ENCODE data around the gene CEL.

DNA sequence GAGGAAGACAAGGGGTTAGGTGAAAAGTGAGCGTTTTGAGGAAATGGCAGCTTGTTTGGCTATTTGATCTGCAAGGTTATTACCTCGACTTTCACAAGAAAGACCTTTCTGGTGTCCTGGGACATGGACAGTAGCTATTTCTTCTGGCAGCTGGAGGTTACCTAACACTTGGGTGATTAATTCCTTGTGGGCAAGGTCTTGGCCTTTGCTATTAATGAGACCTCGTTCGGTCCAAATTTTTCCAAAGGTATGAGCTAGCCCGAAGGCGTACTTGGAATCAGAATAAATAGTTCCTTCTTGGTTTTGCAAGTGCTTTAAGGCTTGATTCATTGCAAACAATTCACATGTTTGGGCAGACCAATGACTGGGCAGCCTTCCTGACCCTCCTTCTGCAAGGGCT, 26.1 kb upstream of the CEL start:
- TF ChIP-seq CTCF (IDR thresholded peaks at IDR 0.05; ENCODE audit: insufficient read depth, low read depth, low read length) (no peak), EZH2 (IDR thresholded peaks at IDR 0.05; ENCODE audit: insufficient read depth, low read length) (no peak)
